UCSD-AML1 (cell line): ENCODE measurements around the gene NCOA4.
"Not testable (repeated sequence)": the region's sequence is repeated elsewhere in the genome, so short reads cannot be mapped to it uniquely, and the experiment has no call there.

Experiments
- DNase-seq: peaks from one replicate; lab custom pipeline; 2025; ENCODE audit not compliant: unreplicated experiment; lab: John Stamatoyannopoulos, UW

NCOA4 gene

GRCh38 chr10:46030091-46030937 lies at the start of gene NCOA4:
Gene NCOA4 (minus strand): TSS chr10:46030623. CDS start chr10:46016680, 13,943 bp downstream.
- DNase-seq = peak; percentile 93

DNA sequence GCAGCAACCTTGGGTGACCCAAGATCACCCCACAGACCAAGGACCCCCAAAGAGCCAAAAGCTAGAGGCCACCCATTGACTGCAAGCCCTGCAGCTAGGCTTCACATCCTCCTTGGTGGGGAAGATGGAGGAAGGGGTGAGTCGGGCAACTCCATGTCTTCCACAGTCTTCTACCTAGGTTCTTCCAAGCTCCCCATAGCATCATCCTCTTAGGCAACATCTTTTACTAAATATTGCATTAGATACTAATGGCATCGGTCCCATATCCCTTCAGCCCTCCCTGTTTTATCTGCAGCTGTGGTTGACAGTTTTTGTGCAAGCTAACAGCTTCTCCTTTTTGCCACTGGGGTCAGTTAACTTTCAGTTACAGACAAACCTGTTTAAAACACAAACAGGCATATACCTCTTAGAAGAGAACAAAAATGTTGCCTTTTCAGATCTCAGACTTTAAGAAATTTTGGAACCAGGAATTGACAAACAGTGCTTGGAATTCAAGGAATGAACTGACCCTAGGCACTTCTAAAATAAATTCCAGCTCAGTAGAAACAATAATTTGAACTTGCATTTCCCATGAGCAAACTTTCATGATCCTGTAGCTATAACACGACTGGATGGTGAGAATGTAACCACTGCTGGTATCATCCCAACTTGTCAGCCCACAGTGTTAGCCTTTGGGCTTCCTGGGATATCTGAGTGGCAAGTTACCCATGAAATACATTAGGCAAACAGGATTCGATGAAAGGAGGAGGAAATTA lies 49.6 kb upstream of the NCOA4 start:
- no peak for DNase-seq

DNA sequence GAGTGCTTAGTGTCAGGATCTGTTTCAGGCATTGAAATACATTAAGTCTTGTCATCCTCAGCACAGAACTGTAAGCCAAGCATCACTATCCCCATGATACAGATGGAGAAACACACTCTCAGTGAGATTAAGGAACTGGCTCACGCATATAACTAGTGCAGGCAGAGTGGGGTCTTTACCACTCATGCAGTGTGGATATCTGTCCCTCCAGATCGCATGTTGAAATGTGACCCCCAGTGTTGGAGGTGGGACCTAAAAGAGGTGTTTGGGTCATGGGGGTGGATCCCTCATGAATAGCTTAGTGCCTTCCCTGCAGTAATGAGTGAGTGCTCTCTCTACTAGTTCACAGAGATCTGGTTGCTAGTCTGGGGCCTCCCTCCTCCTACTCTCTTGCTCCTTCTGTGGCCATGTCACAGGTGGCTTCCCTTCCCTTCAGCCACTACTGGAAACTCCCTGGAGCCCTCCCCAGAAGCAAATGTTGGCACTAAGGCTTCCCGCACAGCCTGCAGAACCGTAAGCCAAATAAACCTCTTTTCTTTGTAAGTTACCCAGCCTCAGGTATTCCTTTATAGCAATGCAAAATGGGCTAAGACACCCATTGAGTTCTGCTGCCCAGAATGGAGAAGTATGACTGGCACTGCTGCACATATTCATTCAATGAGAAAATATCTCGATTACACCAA lies 47.4 kb upstream of the NCOA4 start:
- DNase-seq = no peak

DNA sequence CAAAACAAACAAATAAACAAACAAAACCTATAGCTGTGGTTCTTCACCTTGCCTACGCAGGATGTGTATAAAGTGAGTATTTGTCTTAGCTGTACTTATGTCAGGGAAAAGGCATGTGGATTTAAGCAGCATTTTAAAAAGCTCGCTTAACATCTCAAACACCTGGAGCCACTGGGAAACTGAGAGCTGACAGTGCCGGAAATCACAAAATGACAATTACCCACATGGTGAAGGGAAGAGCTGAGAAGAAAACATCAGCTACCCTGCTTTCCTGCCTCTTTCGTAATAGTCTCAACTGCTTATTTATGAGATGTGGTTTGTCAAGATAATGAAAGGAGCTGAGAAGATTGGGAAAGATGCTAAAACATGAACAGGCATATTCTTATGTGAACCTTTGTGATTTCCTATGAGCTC lies 46.7 kb upstream of the NCOA4 start:
- DNase-seq = no peak

- no peak for DNase-seq
These were observed 45.4 kb upstream of the NCOA4 start for GRCh38 chr10:46075869-46076268.

DNA sequence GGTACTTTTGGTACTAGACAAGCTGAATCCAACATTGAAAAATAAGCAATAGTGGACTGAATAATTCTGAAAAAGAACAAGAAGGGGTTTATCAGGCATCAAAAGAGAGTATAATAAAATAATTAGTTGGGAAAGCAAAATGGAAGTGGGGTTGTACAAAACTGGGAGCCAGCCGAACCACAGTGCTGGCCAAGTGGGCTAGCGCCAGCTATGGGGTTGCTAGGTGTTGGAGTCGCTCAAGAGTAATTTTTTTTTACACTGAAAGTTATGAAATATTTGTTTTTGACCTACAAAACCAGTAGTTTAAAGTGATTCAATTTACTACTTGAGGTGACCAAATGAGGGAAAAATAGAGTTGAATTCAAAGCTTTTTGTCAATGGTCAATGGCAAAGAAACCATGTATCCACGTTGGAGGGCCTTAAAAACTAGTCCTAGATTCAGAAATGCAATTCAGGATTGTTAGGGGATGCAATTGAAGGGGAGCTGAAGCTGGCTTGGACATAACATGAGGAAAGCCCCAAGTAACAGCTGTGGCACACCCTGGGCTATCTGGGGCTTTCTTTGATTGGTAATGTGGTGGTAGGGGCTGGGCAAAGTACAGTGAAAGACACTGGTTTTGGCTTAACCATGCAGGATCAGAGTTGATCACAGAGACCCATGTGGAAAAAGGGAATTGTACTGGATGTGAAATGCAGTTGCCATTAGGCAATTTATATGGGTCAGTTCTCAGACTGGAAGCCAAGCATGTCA lies 43.9 kb upstream of the NCOA4 start:
- DNase-seq = no peak

DNA sequence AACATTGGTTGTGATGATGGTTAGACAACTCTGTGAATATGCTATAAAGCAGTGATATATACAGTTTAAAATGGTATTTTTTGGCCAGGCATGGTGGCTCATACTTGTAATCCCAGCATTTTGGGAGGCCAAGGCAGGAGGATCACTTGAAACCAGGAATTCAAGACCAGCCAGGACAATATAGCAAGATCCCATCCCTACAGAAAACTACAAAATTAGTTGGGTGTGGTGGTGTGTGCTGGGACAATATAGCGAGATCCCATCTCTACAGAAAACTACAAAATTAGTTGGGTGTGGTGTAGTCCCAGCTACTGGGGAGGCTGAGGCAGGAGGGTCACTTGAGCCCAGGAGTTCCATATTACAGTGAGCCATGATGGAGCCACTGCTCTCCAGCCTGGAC lies 43.1 kb upstream of the NCOA4 start:
- no peak for DNase-seq

DNA sequence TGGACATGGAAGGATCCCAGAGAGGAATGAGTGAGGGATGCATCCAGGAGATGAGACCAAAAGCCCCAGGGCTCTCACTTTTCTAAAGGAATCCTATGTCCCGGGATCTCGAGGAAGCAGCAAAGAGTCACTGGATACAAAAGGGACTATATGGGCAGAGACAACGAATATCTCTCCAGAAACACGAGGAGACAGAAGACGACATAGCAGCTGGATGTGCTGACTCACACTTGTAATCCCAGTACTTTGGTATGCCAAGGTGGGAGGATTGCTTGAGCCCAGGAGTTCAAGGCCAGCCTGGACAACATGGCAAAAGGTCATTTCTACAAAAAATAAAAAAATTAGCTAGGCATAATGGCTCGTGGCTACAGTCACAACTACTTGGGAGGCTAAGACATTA lies 40.3 kb upstream of the NCOA4 start:
- DNase-seq = no peak

GRCh38 chr10:46069771-46070463 lies 39.5 kb upstream of the NCOA4 start:
- no peak for DNase-seq

DNA sequence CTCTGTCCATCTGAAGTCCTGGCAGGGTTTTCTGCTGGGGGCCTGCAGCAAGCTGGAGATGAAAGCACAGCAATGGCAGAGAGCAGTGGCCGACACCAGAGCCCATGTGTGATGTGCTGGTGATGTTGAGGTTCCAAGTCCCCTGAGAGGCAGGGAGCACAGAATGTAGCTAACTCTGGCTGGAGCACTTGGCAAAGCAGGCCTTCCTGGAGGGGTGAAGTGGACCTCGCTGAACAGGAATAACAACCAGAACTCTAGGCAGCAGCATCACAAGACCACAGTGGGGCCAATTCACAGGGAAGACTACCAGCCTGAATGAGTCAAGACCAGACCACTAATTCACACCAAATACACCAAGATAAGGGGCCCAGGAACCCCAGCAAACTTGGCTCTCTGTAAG lies 38.5 kb upstream of the NCOA4 start:
- no peak for DNase-seq

- DNase-seq = no peak
These were observed 37.7 kb upstream of the NCOA4 start for GRCh38 chr10:46068117-46068516.

DNA sequence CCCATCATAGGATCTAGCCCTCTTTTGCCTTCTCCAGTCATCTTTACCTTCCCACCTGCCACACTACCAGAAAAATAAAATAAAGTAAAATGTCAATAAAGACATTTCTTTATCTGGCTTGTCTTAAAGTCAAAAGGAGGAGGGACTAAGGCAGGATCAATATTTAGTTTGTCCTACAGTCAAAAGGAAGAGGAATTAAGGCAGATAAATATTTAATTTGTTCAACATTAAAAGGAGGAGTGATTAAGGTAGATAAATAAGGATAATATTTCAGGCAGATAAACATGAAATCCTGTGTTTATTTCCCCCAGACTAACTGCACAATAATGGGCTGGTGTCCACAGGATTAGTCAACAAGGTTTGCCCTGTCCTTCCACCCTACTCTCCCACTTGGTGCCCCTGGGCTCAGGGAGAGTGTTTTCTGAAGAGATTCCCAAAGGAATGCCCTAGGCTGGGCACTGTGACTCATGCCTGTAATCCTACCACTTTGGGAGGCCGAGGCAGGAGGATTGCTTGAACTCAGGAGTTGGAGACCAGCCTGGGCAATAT lies 33.9 kb upstream of the NCOA4 start:
- DNase-seq = no peak

- DNase-seq = no peak
These were observed 32.5 kb upstream of the NCOA4 start for GRCh38 chr10:46062723-46063428.

DNA sequence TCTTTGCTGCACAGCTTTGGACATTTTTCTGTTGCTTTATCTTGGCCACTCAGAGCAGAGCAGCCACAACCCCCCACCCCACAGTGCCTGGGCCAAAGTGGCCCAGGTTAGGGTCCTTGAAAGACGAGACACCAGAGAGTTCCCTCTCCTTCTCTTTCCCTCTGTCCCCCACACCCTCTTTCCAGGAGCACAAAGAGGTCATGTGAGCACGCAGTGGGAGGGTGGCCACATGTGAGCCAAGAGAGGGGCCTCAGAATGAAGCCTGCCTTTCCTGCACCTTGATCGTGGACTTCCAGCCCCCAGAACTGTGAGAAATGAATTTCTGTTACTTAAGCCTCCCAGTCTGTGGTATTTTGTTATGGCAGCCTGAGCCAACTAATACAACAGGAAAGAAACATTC lies 30.3 kb upstream of the NCOA4 start:
- DNase-seq = no peak

GRCh38 chr10:46057927-46058326 lies 27.5 kb upstream of the NCOA4 start:
- not testable (repeated sequence) for DNase-seq

GRCh38 chr10:46057038-46057437 lies 26.6 kb upstream of the NCOA4 start:
- DNase-seq = no peak

DNA sequence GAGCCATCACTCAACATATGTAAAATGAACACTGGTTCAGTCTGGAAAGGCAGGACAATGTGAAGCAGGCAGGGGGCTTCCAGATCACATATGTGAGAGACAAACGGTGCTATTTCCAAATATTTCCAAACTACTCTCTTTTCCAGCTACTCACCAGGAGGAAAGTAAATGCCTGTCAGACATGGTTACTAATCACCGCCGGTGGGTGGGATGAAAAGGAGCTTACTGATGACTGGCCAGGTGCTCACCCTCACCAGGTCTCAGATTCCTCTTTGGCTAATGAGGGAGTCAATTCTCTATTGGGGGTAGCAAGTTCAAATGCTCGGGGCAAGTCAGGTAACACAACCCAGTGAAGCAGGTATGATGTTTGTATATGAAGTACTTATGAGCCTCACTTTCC lies 25.3 kb upstream of the NCOA4 start:
- no peak for DNase-seq

- DNase-seq = no peak
These were observed 23.4 kb upstream of the NCOA4 start for GRCh38 chr10:46053534-46054434.
